ENCODE measurements around the gene ANKRD33.

The ANKRD33 gene

DNA sequence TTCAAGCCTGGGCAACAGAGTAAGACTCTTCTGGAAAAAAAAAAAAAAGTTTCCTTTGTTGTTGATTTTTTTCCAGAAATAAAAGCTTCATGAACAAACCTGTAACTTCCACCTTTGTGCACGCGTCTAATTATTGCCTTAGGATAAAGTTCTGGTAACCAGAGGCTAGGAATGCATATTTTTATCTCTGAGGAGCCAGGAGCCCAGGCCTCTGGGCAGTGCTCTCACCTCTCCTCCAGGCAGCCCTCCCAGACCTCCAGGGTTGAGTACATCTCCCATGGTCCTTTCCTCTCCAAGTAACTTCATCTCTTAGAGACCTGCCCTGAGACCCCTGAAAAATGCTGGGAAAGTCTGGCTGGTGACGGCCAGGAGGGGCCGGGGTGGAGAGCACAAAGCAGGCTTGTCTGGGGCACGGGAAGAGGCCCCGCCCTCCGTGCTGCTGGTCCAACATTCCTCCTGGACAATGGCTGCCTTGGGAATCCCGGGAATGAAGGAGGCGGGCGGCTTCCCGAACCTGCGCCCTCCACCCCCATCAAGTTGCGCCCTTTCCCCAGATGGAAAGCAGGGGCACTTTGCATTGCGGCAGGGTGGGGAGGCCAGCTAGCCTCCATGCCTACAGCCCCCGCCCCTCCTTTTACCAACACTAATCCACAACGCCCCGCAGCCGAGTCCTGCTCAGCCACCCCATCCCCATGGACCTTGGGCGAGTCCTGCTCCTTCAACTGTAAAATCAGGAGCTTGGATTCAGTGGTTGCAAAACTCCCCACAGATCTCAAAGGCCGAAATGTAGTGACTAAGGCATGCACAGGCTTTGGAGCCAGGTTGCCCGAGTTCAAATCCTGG, 32.1 kb upstream of the ANKRD33 start:
- no peak for DNase-seq

DNA sequence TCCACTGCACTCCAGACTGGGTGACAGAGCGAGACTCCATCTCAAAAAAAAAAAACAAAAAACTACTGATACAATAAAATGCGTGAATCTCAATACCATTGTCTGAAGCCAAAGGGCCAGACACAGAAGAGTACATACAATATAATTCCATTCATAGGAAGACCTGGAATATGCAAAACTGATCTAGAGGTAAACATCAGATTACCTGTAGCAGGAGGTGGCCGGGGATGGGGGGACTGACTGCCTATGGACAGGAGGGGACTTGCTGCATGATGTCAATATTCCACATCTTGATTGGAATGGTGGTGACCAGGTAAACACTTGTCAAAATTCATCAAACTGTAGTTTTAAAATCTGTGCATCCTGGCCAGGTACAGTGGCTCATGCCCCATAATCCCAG, 26.9 kb upstream of the ANKRD33 start:
- no peak for DNase-seq

DNA sequence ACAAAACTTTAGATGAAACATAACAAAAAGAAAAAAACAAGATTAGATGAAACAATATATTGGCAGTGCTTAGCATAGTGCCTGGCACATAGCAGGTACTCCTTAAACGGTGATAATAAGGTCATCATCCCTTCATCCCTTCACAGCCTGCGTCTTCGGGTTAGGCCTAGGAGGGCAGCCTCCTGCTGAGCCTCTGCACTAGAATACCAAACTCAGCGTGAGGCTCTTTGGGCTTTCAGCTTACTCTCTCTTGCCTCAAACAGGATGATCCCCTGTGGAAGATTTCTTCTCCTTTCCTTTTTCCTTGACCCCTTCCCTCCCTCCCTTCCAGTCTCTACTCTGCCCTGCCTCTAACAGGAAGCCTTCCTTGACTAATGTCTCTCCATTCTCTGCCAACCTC, 25.0 kb upstream of the ANKRD33 start:
- DNase-seq: no peak

DNA sequence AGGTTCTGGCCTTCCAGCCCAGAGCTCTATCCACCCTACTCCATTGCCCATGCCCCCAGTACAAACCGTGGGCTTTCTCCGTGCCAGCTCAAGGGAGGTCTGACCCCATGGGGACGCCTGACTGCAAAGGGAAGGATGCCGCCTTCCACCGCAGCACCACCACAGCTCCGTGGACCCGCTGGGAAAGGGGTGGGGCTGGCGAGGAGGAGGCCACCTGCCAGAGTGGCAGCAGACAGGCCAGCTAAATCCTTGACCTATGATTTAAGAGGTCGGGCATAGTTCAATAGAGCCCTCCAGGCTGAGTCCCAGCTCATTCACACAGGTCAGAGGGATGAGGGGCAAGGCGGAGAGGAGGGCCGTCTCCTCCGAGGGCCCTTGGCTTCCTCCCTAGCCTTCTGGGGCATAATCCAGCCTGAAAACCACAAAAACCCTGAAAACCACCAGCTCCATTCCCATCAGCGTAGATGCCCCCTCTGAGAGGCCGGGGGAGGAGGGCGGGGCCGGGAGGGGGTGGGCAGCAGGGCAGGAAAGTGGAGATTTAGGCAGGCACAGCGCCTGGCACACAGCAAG, 24.5 kb upstream of the ANKRD33 start:
- no peak for DNase-seq

DNA sequence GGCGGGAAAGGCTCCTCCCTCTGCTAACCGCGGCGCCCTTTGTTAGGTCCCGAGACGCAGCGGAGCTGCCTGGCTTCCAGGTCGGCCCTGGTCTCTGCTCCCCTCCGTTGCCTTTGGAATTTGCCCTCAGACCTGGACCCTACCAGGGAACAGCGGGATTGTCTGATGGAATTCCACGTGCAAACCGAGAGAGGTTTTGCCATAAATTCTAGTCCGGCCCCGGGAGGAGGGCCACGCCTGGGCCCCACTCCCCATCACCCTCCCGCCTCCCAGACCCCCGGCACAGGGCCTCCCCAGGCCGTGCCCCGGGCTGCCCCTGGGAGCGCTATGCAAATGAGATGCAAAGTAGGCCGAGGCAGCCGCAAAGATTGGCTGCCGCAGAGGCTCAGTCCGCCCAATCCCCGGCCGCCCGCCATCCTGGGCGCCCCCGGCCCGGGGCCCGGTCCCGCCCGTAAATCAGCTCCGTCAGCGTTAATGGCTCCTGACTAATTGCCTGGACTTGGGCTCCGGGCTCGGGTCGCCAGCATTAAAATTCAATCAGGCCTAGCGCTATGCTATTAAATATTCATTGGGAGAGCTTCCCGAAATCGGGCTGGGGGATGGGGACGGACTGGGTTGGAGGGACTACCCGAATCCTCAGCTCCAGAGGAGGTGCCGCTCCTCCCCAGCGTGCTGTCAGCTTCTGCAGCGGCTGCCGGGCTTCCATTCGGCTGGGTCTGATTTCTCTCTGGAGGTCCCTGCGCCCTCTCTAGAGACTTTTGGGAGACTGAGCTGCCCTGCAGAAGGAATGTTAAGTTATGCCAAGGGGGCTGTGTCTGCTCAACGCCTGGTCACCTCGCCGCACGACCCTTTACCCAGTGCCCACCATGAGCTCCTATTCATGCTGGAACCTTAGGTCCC, 23.7 kb upstream of the ANKRD33 start:
- DNase-seq: peak in 35 of 58 donors; percentile 15 to 69 (median 47)

DNA sequence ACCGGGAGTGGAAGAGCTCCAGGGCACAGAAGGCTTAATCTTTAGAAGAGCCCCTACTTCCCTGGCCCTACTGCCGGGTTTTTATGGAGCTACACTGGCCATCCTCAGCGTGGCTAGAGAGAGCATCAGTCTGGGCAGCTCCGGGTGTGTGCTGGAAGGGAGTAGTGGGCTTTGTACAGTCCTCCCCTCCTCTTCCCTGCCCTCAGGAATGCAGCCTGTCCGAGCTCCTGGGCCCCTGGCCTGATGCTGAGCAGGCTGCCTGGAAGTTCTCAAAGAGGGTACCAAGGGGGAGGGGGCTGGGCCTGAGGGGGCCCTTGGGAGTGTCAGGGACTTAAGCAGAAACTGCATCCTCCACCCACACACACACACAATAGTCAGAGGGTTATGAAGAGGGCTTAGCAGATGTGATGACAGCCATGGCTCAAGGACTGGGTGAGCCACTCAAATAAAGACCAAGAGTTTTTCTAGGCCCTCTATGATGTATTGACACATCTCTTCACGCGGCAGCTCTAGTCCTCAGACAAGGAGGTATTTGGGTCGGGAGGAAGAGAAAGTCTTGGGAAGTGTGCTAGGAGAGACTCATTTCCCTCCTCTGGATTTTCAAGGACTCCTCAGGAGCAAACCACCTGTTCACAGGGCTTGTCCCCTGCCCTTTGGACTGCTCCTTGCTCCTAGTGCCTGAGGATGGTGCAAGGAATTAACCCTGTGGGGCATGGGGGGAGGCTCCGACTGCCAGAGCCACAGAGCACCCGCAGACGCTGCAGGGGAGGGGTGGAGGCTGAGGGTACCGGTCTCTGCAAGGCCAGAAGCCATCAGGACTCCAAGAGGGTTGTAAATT, 22.9 kb upstream of the ANKRD33 start:
- DNase-seq: no peak

DNA sequence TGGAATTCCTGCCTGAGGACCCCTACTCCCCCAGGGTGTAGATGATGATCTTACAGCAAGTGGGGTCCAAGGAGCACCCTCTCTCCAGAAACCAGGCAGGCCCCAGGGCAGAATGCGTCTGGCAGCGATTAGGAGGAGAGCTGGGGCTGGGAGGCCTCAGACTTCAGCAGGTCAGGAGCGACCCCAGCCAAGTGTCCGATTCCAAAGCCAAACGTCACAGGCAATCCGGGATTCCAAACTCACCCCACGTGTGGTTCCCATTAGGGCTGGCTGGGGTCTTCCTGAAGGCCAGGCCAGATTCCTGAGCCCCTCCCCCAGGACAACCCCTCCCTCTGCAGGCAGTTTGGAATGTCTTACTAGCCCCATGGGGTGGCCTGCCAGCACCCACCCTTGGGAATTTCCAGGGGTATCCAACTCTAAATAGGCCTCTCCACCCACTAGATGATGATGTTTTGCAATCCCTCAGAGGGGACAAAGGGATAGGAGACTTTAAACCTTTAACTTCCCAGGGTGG, 22.1 kb upstream of the ANKRD33 start:
- no peak for DNase-seq

DNA sequence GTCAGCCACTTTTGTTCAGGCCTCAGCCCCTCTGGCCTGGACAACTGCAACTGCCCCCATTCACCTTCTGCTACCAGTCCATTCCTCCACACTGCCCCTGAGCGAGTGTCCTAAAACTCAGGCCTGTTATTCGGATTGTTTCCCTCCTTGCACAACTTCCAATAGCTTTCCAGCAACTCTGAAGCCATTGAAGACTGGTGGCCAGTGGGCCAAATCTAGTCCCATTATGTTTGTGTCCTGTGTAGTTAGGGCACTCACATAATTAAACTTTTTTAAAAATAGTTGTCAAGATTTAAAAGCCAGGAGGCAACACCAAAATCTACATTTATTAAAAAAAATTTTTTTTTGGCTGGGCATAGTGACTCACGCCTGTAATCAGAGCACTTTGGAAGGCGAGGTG, 21.6 kb upstream of the ANKRD33 start:
- no peak for DNase-seq

DNA sequence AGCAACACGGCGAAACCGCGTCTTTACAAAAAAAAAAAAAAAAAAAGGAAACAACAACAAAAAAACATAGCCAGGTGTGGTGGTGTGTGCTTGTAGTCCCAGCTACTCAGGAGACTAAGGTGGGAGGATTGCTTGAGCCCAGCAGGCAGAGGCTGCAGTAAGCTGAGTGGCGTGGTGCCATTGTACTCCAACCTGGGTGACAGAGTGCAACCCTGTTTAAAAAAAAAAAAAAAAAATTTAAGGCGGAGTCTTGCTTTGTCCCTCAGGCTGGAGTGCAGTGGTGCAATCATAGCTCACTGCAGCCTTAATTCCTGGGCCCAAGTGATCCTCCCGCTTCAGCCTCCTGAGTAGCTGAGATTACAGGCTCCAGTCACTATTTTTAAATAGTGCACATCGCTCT, 21.1 kb upstream of the ANKRD33 start:
- no peak for DNase-seq

DNA sequence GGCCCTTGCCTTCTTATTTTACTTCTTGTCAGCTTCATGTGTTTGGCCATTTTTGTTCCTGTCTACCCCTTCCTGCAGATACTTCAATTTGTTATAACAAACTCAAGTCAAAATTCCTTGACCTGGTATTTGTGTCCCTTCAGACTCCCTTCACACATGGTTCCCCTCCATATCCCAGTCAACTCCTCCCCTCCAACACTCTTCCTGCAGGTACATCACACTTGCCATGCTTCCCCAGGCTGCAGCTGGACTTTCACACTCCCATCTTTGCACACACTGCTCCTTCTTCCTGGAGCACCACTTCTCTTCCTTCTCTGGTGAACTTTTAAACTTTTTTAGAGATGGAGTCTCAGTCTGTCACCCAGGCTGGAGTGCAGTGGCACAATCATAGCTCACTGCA, 20.5 kb upstream of the ANKRD33 start:
- DNase-seq: no peak

DNA sequence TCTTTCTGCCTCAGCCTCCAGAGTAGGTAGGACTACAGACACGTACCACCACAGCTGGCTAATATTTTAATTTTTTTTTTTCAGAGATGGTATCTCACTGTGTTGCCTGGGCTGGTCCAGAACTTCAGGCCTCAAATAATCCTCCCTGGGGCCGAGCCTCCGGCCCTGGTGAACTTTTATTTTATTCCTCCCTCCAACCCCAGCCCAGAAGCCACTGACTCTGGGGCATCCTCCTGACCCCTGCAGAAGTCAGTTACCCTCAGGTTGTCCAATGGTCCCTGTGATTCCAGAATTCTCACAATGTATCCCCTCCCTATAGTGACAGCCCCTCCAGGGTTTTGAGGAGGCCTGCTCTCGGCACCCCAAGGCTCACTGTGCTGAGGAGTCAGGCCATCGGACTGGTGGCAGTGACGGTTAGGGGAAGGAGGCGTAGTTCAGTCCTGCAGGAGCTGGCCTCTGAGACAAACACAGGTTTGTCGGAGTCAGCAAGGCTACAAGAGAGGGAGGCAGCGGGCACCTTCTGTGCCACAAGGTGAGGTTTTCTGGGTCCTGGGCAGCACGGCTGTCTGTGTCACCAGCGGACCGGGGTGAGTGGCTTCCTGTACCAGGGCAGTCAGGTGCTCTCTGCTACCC, 20.0 kb upstream of the ANKRD33 start:
- no peak for DNase-seq

DNA sequence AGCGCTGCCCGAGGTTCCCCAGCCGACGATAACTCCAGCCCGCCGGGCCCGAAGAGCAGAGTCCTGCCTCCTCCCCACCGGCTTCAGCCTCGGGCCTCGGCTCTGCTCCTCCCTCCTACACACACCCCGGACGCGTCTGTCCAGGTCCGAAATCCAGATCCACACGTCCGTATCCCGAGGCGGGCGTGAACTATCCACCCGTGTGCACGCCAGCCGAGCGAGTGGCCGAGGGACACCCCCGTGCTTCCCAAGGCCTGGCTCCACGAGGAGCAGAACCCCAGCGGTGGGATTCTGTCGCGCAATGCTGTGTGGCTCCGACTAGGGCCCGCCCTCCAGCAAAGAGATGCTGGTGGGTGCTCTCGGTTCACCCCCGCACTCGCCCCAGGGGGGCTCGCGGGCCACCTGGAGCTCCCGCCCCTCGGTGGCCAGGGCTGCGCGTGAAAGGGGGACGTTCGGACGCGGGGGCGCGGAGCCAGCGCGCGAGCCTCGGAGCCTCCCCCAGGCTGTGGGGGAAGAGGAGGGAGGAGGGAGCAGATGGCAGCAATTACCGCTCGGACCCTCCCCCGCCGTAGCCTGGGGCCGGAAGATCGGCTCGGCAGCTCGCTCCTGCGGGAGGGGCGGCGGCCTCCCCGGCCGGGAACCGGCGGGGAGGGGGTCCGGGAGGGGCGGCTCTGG, 18.9 kb upstream of the ANKRD33 start:
- peak in 2 of 58 donors; percentile 23 to 62 for DNase-seq

DNA sequence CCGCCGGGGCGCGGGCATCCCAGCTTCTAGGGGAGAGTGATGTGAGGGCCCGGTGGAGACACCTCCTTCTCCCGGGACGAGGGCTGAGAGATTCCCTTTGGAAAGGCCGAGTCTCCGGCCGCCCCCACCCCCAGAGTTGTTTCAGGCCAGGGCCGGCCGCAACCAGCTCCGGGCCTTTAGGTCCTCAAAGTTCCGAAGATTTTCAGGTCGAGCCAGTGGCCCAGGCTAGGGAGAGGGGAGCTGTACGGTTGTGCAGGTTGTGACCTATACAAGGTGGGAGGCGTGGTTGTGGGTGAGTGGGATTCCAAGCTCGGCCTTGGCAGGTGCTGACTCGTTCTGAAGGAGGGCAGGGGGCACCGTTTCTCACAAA, 18.4 kb upstream of the ANKRD33 start:
- DNase-seq: no peak

DNA sequence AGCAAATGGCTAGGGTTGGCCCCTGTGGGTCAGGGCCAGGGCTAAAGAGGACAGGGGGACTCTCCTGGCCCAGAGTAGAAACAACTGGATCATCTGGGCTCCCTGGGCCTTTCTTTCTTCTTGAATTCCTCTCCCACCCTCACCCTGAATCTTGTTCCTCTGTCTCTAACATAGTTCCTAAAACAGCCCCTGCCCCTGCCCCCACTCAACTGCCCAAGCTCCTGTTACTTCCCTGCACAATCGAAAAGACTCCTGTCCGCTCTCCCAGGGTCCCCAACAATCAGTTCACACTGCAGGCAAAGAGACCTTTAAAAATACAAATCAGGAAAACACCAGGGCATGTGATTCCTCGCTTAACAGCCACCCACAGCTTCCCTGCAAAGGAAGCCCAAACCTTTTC, 18.0 kb upstream of the ANKRD33 start:
- no peak for DNase-seq

DNA sequence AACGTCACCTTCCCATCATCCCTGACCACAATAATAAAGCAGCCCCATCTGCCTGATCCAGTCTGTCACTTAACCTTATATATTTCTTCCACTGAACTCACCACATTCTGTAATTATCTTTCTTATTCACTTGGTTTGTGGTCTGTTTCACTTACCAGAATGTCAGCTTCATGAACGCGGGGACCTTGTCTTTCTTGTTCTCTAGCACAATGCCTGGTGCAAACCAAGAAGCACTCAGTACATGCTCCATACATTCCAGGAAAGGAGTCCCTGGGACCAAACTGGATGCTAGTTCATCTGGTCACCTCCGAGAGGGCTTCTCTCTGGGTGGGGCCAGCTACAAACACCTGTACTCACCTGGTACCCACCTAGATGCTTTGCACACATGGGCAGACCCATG, 17.4 kb upstream of the ANKRD33 start:
- DNase-seq: no peak

DNA sequence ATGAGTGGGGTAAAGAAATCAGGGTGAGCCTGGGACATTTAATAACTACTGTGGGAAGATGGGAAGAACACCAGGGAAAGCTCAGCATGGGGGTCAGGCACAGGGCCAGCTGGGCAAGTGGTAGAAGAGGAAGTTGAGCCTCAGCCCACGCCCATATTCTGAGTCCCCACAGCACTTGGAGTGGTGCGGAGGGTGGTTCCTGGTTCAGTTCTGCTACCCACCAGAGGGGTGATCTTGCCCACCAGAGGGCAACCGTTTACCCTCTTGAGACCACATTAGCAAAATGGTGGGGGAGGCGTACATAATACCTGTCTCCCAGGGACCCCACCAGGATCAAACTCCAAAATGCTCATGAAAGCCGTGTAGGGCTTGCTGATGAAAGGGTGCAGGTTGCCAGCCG, 16.8 kb upstream of the ANKRD33 start:
- no peak for DNase-seq

DNA sequence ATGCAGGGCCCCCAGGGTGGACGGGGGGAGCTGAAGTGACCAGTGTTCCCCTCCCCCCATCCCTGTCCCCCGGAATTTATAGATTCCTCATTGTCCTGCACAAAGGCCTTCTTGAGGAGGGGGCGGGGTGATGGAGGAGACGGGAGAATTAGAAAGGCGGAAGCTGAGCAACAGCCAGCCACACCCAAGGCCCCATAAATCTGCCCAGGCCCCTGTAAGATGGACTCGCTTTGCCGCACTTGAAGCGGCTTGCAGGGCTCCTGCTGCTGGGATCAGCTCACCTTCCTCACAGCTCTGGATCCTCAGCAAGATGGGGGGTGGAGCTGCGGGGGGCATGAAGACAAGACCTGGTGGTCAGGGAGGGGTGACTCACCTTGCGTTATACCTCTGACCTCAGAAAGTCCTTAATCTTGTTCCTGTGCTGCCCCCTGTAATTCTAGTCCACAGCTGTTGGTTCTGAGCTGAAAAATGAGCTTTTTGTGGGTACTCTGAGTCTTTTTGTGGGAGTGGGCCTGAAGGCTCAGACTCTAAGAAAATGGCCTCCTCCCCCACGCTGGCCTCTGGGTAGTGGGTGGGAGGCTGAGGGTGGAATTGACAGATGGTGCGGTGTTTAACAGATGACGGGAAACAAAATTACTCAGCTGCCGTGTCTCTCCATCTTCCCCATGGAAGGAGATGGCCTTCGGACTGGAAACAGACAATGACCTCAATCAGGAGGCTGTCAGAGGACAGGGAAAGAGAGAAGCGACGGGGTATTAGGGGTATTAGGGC, 15.8 kb upstream of the ANKRD33 start:
- DNase-seq: no peak

DNA sequence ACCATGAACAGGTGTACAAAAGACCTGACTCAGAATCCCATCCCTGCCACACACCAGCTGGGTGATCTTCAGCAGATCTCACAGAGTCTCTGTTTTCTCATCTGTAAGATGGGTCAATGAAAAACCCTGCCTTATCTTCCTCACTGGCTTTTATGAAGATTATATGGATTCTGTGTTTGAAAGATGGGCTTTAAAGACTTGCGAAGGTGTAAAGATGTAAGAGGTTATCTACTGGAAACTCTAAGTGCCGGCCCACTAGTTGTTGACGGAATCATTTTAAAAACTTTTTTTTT, 15.3 kb upstream of the ANKRD33 start:
- no peak for DNase-seq

DNA sequence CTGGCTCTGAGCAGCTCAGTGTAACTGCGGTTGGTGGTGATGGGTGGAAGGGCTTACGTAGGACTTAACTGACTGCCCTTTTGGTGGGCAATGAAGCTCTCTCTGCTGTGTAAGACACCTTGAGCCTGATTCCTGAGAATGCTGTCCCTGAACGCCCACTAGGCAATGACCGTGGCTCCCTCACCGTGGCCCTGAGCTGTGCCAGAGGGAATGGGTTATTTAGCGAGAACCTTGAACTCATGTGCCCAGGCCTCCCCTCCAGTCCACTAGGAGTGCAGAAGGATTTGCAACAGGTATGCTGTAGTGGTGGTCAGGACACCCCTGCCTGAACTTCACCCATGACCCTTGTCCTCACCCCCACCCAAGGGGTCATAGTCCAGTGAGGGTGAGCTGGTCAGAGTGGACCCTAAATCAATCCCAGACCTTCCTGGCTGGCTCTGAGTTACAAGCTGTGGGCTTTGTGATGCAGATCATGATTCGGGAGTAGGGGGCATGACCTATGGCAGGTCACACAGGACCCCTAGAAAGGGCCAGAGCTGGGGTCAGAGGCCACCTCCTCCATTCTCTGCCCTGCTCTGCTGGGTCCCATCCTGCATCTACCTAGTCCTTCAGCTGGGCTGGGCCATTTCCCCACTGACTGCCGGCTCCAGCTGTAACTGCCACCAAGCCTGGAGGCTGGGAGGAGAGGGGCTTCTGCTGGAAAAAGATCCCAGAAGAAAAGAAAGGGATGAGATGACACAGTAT, 14.5 kb upstream of the ANKRD33 start:
- DNase-seq: no peak
